ENCODE data around the gene DLEC1. TPM values are rescaled to one million over a fixed set of nuclear protein-coding genes. Genes with fewer than 3 reads are reported as not detected.

The DLEC1 gene
- total RNA-seq, 1 donor, result under 0.01 TPM

GRCh38 chr3:38109580-38110313, 70.7 kb downstream of the DLEC1 start:
- no peaks in the 10 kb centered on the region for H3K4me1 ChIP-seq (ENCODE audit: insufficient read depth, low read length)
- no peak for DNase-seq (ENCODE audit: insufficient read length, low spot score, missing footprints)
- no peaks in the 10 kb centered on the region for H4K20me1 ChIP-seq (ENCODE audit: insufficient read depth, low read length)
- TF ChIP-seq, protein P1, sequence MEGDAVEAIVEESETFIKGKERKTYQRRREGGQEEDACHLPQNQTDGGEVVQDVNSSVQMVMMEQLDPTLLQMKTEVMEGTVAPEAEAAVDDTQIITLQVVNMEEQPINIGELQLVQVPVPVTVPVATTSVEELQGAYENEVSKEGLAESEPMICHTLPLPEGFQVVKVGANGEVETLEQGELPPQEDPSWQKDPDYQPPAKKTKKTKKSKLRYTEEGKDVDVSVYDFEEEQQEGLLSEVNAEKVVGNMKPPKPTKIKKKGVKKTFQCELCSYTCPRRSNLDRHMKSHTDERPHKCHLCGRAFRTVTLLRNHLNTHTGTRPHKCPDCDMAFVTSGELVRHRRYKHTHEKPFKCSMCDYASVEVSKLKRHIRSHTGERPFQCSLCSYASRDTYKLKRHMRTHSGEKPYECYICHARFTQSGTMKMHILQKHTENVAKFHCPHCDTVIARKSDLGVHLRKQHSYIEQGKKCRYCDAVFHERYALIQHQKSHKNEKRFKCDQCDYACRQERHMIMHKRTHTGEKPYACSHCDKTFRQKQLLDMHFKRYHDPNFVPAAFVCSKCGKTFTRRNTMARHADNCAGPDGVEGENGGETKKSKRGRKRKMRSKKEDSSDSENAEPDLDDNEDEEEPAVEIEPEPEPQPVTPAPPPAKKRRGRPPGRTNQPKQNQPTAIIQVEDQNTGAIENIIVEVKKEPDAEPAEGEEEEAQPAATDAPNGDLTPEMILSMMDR (IDR thresholded peaks at IDR 0.05; ENCODE audit: extremely low read depth, low read depth, low read length), result no peak
- H2AFZ ChIP-seq (ENCODE audit: low read length), result no peak overlapping the region
- H3K36me3 ChIP-seq (ENCODE audit: insufficient read depth, low read length), result no peaks in the 10 kb centered on the region
- H3K27ac ChIP-seq (ENCODE audit: low read depth, low read length), result no peak overlapping the region
- H3K79me2 ChIP-seq (ENCODE audit: insufficient read depth, low read length), result no peaks in the 10 kb centered on the region
- no peaks in the 10 kb centered on the region for H3K9me3 ChIP-seq (ENCODE audit: low read depth, low read length)
- peaks cover 5% of the 10 kb centered on the region for H3K27me3 ChIP-seq (ENCODE audit: insufficient read depth, low read length)
- H3K4me3 ChIP-seq (ENCODE audit: insufficient read depth, low read length), result no peak overlapping the region
- no peak overlapping the region for H3K4me2 ChIP-seq (ENCODE audit: insufficient read depth, low read length)

GRCh38 chr3:38110314-38111050, 71.5 kb downstream of the DLEC1 start:
- Histone ChIP-seq H2AFZ (ENCODE audit: low read length) (no peak overlapping the region), H3K27ac (ENCODE audit: low read depth, low read length) (no peak overlapping the region), H3K4me2 (ENCODE audit: insufficient read depth, low read length) (no peak overlapping the region), H3K9me3 (ENCODE audit: low read depth, low read length) (no peaks in the 10 kb centered on the region), H3K79me2 (ENCODE audit: insufficient read depth, low read length) (no peaks in the 10 kb centered on the region), H4K20me1 (ENCODE audit: insufficient read depth, low read length) (no peaks in the 10 kb centered on the region), H3K36me3 (ENCODE audit: insufficient read depth, low read length) (no peaks in the 10 kb centered on the region), H3K27me3 (ENCODE audit: insufficient read depth, low read length) (peaks cover 12% of the 10 kb centered on the region), H3K4me3 (ENCODE audit: insufficient read depth, low read length) (no peak overlapping the region), H3K4me1 (ENCODE audit: insufficient read depth, low read length) (no peaks in the 10 kb centered on the region)
- peak; percentile 74 for DNase-seq (ENCODE audit: insufficient read length, low spot score, missing footprints)
- TF ChIP-seq, protein P1 (IDR thresholded peaks at IDR 0.05; ENCODE audit: extremely low read depth, low read depth, low read length), result no peak

DNA sequence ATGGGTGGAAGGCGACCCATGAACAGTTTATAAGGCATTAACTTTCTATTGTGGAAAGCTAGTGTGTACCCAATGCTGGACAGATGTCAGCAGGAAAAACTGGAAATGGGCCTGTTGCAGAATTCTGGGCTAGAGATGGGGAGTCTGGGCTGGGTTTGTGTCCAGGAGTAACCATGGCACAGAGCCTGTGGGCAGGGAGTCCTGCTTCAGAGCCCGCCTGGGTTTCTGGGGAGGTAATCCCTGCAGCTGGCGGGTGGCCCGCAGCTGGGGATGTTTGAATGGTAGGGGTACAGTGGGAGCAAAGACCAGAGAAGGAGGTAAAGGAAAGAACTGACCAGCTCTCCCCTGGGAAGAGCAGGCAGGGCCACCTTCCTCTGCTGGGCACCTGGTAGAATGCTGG, 72.2 kb downstream of the DLEC1 start:
- no peaks in the 10 kb centered on the region for H4K20me1 ChIP-seq (ENCODE audit: insufficient read depth, low read length)
- no peaks in the 10 kb centered on the region for H3K9me3 ChIP-seq (ENCODE audit: low read depth, low read length)
- H3K79me2 ChIP-seq (ENCODE audit: insufficient read depth, low read length), result no peaks in the 10 kb centered on the region
- no peak overlapping the region for H3K4me2 ChIP-seq (ENCODE audit: insufficient read depth, low read length)
- no peak overlapping the region for H3K27ac ChIP-seq (ENCODE audit: low read depth, low read length)
- DNase-seq (ENCODE audit: insufficient read length, low spot score, missing footprints), result no peak
- no peaks in the 10 kb centered on the region for H3K36me3 ChIP-seq (ENCODE audit: insufficient read depth, low read length)
- H3K4me1 ChIP-seq (ENCODE audit: insufficient read depth, low read length), result no peaks in the 10 kb centered on the region
- H3K4me3 ChIP-seq (ENCODE audit: insufficient read depth, low read length), result no peak overlapping the region
- peaks cover 13% of the 10 kb centered on the region for H3K27me3 ChIP-seq (ENCODE audit: insufficient read depth, low read length)
- no peak overlapping the region for H2AFZ ChIP-seq (ENCODE audit: low read length)
- TF ChIP-seq, protein P1 (IDR thresholded peaks at IDR 0.05; ENCODE audit: extremely low read depth, low read depth, low read length), result no peak

DNA sequence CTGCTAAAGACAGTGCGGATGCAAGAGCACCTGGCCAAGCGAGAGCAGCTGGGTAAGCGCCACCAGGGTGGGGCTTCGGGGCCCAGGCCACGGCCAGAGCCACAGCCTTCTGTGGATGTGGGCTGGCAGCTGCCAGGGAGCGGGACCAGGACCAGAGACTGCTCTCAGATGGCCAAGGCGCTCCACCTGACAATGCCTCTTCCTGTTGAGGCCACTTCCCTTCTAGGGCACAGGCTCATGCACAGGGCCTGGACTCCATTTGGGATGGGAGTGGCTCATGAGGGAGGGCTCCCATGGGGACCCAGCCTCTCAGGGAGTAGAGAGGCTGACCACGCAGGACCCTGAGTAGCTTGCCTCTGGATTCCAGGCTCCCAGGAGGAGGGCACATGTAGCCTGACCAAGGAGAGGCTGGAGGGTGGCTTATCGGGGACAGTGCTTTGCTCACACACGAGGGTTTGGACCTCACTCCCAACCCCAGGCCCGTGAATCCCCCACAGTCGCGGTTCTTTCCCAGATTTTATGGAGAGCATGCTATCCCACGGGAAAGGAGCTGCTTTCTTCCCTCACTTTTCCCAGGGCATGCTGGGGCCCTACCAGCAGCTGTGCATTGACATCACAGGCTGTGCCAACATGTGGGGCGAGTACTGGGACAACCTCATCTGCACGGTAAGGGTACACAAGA, 72.8 kb downstream of the DLEC1 start:
- peaks cover 13% of the 10 kb centered on the region for H3K27me3 ChIP-seq (ENCODE audit: insufficient read depth, low read length)
- H3K4me1 ChIP-seq (ENCODE audit: insufficient read depth, low read length), result no peaks in the 10 kb centered on the region
- no peaks in the 10 kb centered on the region for H3K36me3 ChIP-seq (ENCODE audit: insufficient read depth, low read length)
- no peaks in the 10 kb centered on the region for H3K79me2 ChIP-seq (ENCODE audit: insufficient read depth, low read length)
- H4K20me1 ChIP-seq (ENCODE audit: insufficient read depth, low read length), result no peaks in the 10 kb centered on the region
- H3K9me3 ChIP-seq (ENCODE audit: low read depth, low read length), result no peaks in the 10 kb centered on the region
- H3K4me2 ChIP-seq (ENCODE audit: insufficient read depth, low read length), result no peak overlapping the region
- no peak overlapping the region for H3K27ac ChIP-seq (ENCODE audit: low read depth, low read length)
- no peak for DNase-seq (ENCODE audit: insufficient read length, low spot score, missing footprints)
- no peak overlapping the region for H2AFZ ChIP-seq (ENCODE audit: low read length)
- H3K4me3 ChIP-seq (ENCODE audit: insufficient read depth, low read length), result no peak overlapping the region
- TF ChIP-seq, protein P1 (IDR thresholded peaks at IDR 0.05; ENCODE audit: extremely low read depth, low read depth, low read length), result no peak
